Motor neuron (in vitro differentiated cells): ENCODE results near the gene AKAP13. TPM values are rescaled to one million over a fixed set of nuclear protein-coding genes. Genes with fewer than 3 reads are reported as not detected.
"Not testable (repeated sequence)": the region's sequence is repeated elsewhere in the genome, so short reads cannot be mapped to it uniquely, and the experiment has no call there.

ENCODE experiments used
- ATAC-seq, 8 experiments: fragments of 200-7000 bp; cut with Tn5 transposase; replicated peaks in 6 of 8; 2 replicates each; pipeline ENCODE4 v1.8.0; 2021; ENCODE audit warnings: mild to moderate bottlenecking in 8 of 8, moderate library complexity in 8 of 8
- H3K27ac ChIP-seq, 2 donors: fragments of 250-450 bp; sonication (Bioruptor Pico); 2 replicates each; pipeline ENCODE4 v1.9.0; 2021; ENCODE audit warnings: antibody characterized with exemption in 2 of 2, mild to moderate bottlenecking in 2 of 2, moderate library complexity in 1 of 2
- H3K4me1 ChIP-seq, 2 donors: fragments of 250-450 bp; sonication (Bioruptor Pico); replicated peaks in 1 of 2; 2 replicates each; pipeline ENCODE4 v1.6.1; 2021; ENCODE audit warnings: antibody characterized with exemption in 2 of 2, mild to moderate bottlenecking in 2 of 2, moderate library complexity in 1 of 2
- H3K4me3 ChIP-seq, 5 donors: fragments of 250-450 bp; sonication (Bioruptor Pico); 2 replicates each; pipeline ENCODE4 v1.9.0; 2021; ENCODE audit warnings: antibody characterized with exemption in 5 of 5, mild to moderate bottlenecking in 5 of 5, moderate library complexity in 4 of 5
- WGBS, 10 experiments: fragments of 450-650 bp; shearing (Covaris generic); methylation state at CpG; one replicate each; pipeline ENCODE4 v1.0.0; 2022; 5-methylcytosine and 5-hydroxymethylcytosine counted together
- in situ Hi-C, 9 experiments: fragments of 400-800 bp; cut with MboI; loops; one replicate each; pipeline ENCODE4 v1.15.0; 2021; ENCODE audit warnings: low sequenced_read_pairs in 9 of 9, low pct_unique_long_range_greater_than_20kb in 2 of 9; ENCODE audit not compliant: unreplicated experiment in 9 of 9
- total RNA-seq, 8 experiments: library from RNA; unstranded; fragments of 300-600 nt; gene quantifications; 2 replicates each; pipeline versions ENCODE4 v1.2.3 to v1.2.4, GENCODE V29; 2022

The AKAP13 gene
- total RNA-seq, 8 experiments from 2014 or later = 18.6 to 60.2 (median 38.2) TPM

- peak in 6 of 8 experiments; percentile 24 to 96 (median 85) for ATAC-seq
- peaks cover 12 to 19% of the 10 kb centered on the region in 2 donors for H3K4me1 ChIP-seq
- no peak overlapping the region for H3K27ac ChIP-seq
- WGBS, 10 experiments = 58 to 100% (median 90%) methylated on average over 1 to 4 of the region's 4 CpGs; no CpG with 5 or more reads in 3 of the 10 experiments
- in situ Hi-C loops = no loop called here
- H3K4me3 ChIP-seq = no peak overlapping the region
These were observed 266.2 kb downstream of the AKAP13 start for GRCh38 chr15:85646538-85647091.

GRCh38 chr15:85649372-85649771 lies 269.0 kb downstream of the AKAP13 start:
- peak in 6 of 8 experiments; percentile 39 to 80 (median 61) for ATAC-seq
- Histone ChIP-seq H3K4me3 (no peak overlapping the region), H3K4me1 (peaks cover 12% of the 10 kb centered on the region in 2 donors), H3K27ac (peak overlapping the region; percentile 61 to 72)
- 0 to 67% (median 20%) methylated on average over 1 to 5 of the region's 5 CpGs for WGBS, 10 experiments
- in situ Hi-C loops = no loop called here

GRCh38 chr15:85651548-85651947 lies 271.1 kb downstream of the AKAP13 start:
- H3K4me1 ChIP-seq = peaks cover 12% of the 10 kb centered on the region in 2 donors
- in situ Hi-C loops = no loop called here
- ATAC-seq = no peak
- no peak overlapping the region for H3K27ac ChIP-seq
- no peak overlapping the region for H3K4me3 ChIP-seq
- WGBS, 10 experiments = 78 to 100% (median 91%) methylated on average over 1 to 8 of the region's 10 CpGs; no CpG with 5 or more reads in 2 of the 10 experiments

DNA sequence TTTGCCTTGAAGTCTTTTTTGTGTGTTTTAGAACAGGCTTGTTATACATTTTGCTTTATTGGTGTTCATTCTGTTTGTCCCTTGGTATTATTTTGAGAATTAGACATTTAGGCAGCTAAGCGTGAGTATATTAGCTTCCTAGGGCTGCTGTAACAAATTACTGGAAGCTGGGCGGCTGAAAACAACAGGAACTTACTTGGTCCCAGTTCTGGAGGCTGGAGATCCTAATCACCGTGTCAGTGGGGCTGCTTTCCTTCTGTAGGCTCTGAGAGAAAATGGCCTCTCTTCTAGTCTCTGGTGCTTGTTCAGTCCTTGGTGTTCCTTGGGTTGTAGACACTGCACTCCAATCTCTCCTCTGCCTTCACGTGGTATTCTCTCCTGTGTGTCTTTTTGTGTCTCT lies 272.1 kb downstream of the AKAP13 start:
- no peak overlapping the region for H3K4me3 ChIP-seq

GRCh38 chr15:85657132-85657531 lies 276.7 kb downstream of the AKAP13 start:
- Histone ChIP-seq H3K27ac (no peak overlapping the region), H3K4me3 (no peak overlapping the region), H3K4me1 (no peaks in the 10 kb centered on the region)
- 0 to 100% (median 57%) methylated on average over 1 of the region's 1 CpG; no CpG with 5 or more reads in 1 of the 10 experiments for WGBS, 10 experiments
- in situ Hi-C loops = no loop called here
- ATAC-seq = no peak

More for the DNA sequence above, 272.1 kb downstream of the AKAP13 start:
- H3K4me1 ChIP-seq = peaks cover 12% of the 10 kb centered on the region in 2 donors
- ATAC-seq = no peak
- no peak overlapping the region for H3K27ac ChIP-seq
- WGBS, 10 experiments = 83 to 100% (median 100%) methylated on average over 2 to 4 of the region's 4 CpGs; no CpG with 5 or more reads in 2 of the 10 experiments
- in situ Hi-C loops = no loop called here

DNA sequence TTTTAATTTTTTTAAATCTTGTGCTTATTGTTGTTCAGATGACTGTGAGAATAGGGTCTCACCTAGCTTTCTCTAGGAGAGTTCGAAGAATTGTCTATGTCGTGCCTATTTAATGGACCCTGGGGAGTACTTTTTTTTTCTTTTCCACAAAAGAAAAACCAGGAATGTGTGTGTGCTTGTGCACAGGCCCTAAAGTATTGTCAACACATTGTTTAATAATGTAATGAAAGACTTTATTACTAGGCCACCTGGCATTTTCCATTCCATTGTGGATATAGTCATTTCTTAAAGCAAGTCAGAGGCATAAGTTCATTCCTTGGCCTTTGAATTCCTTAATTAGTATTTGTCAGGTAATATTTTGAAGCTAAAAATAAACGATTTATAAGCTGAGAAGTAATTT lies 278.4 kb downstream of the AKAP13 start:
- no peak overlapping the region for H3K4me3 ChIP-seq
- H3K4me1 ChIP-seq = no peaks in the 10 kb centered on the region
- in situ Hi-C loops = no loop called here
- H3K27ac ChIP-seq = no peak overlapping the region
- WGBS, 10 experiments = 72 to 100% (median 89%) methylated on average over 2 to 3 of the region's 3 CpGs
- no peak for ATAC-seq

DNA sequence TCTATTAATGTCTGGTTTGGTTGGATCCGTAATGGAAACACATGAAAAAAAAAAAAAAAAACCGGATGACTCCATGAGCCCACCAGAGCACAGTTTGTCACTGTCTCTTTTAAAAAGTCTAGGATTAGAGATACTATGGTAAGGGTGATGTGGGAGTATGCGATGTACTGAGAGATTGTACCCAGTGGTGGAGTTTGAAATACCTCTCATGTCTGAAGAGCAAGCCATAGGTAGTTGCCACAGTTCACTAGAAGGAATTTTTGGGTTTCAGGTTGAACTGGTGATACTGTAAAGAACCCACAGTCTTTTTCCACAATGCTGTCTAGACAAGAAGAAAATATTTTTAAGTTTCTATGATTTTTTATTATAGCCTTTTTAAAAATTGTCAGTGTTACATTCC lies 281.5 kb downstream of the AKAP13 start:
- Histone ChIP-seq H3K4me1 (peaks cover 0 to 6% of the 10 kb centered on the region in 2 donors), H3K27ac (no peak overlapping the region), H3K4me3 (no peak overlapping the region)
- no peak for ATAC-seq
- in situ Hi-C loops = no loop called here
- 80 to 100% (median 90%) methylated on average over 1 to 3 of the region's 3 CpGs; no CpG with 5 or more reads in 1 of the 10 experiments for WGBS, 10 experiments

- WGBS, 10 experiments = 86 to 100% (median 100%) methylated on average over 1 to 2 of the region's 6 CpGs; no CpG with 5 or more reads in 5 of the 10 experiments
- in situ Hi-C loops, H3K27ac ChIP-seq, ATAC-seq, H3K4me3 ChIP-seq: not testable (repeated sequence)
- H3K4me1 ChIP-seq = peaks cover 0 to 18% of the 10 kb centered on the region in 2 donors
These were observed 285.3 kb downstream of the AKAP13 start for GRCh38 chr15:85665677-85666076.

GRCh38 chr15:85667491-85668424 lies 287.4 kb downstream of the AKAP13 start:
- Histone ChIP-seq H3K4me1 (peaks cover 0 to 18% of the 10 kb centered on the region in 2 donors), H3K27ac (peak overlapping the region in 1 of 2 donors; percentile 29), H3K4me3 (no peak overlapping the region)
- in situ Hi-C loops = no loop called here
- ATAC-seq = peak; percentile 79 to 98 (median 96)
- 22 to 68% (median 54%) methylated on average over 2 to 5 of the region's 5 CpGs for WGBS, 10 experiments

DNA sequence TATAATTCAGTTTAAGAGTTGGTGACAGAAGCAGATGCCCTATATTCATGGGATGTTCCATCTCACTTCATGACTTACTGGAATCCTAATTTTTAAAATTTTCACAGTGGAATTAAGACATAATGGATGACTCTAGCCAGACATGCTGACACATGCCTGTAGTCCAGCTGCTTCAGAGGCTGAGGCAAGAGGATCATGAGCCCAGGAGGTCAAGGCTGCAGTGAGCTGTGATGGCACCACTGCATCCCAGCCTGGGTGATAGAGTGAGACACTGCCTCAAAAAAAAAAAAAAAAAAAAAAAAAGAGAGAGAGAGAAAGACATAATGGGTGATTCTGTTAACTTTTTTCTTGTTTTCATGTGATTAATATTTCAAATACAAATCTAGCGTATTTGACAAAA lies 290.8 kb downstream of the AKAP13 start:
- ATAC-seq = no peak
- no peak overlapping the region for H3K4me3 ChIP-seq
- no peak overlapping the region for H3K27ac ChIP-seq
- in situ Hi-C loops = no loop called here
- peaks cover 0 to 18% of the 10 kb centered on the region in 2 donors for H3K4me1 ChIP-seq
- 100% methylated on average over 1 of the region's 1 CpG; no CpG with 5 or more reads in 3 of the 10 experiments for WGBS, 10 experiments

GRCh38 chr15:85672332-85673084 lies 292.1 kb downstream of the AKAP13 start:
- 0 to 100% (median 40%) methylated on average over 1 of the region's 1 CpG; no CpG with 5 or more reads in 3 of the 10 experiments for WGBS, 10 experiments
- peaks cover 0 to 8% of the 10 kb centered on the region in 2 donors for H3K4me1 ChIP-seq
- no peak for ATAC-seq
- in situ Hi-C loops = no loop called here
- H3K4me3 ChIP-seq = no peak overlapping the region
- H3K27ac ChIP-seq = no peak overlapping the region

- in situ Hi-C loops = no loop called here
- WGBS, 10 experiments = 75 to 100% (median 96%) methylated on average over 1 to 5 of the region's 5 CpGs; no CpG with 5 or more reads in 3 of the 10 experiments
- Histone ChIP-seq H3K4me1 (peaks cover 0 to 4% of the 10 kb centered on the region in 2 donors), H3K27ac (no peak overlapping the region), H3K4me3 (no peak overlapping the region)
- no peak for ATAC-seq
These were observed 292.9 kb downstream of the AKAP13 start for GRCh38 chr15:85673326-85673725.
